Stomach (tissue), 9 donors: ENCODE measurements around the gene HMGB2. TPM values are rescaled to one million over a fixed set of nuclear protein-coding genes. Genes with fewer than 3 reads are reported as not detected.
A peak's percentile ranks its signal among the peaks of the same experiment; 100 is the strongest.

Source experiments
- DNase-seq, 2 donors: peaks; one replicate each; pipeline versions ENCODE4 v3.0.0 to v3.0.0-alpha.2; 2013 to 2019
- H3K27ac ChIP-seq, 5 donors: fragments of 200-600 bp in 4 of 5; sonication (generic) in 4 of 5; one replicate each; pipeline ENCODE4 v1.5.1; 2013 to 2019; ENCODE audit warnings: mild to moderate bottlenecking in 1 of 5, moderate library complexity in 1 of 5
- H3K27me3 ChIP-seq, 3 donors: fragments of 200-600 bp; sonication (generic); one replicate each; pipeline ENCODE4 v1.5.1; 2017 to 2019; ENCODE audit warnings: mixed run types in 1 of 3
- H3K36me3 ChIP-seq, 4 donors: fragments of 200-600 bp; sonication (generic); 1 replicate in 3 of 4; 2 replicates in 1 of 4; pipeline ENCODE4 v1.5.1; 2016 to 2019
- H3K4me1 ChIP-seq, 4 donors: fragments of 200-600 bp; sonication (generic); one replicate each; pipeline ENCODE4 v1.5.1; 2016 to 2019
- H3K4me3 ChIP-seq, 4 donors: fragments of 200-600 bp; sonication (generic) in 3 of 4; one replicate each; pipeline ENCODE4 v1.5.1; 2016 to 2019; ENCODE audit warnings: mild to moderate bottlenecking in 1 of 4
- H3K9me3 ChIP-seq, 4 donors: fragments of 200-600 bp; sonication (generic); one replicate each; pipeline ENCODE4 v1.5.1; 2016 to 2019
- EP300 ChIP-seq: sonication (generic); formaldehyde crosslinking; IDR thresholded peaks from one replicate; pipeline ENCODE4 v1.6.1; 2017; ENCODE audit warnings: antibody characterized with exemption
- POLR2A ChIP-seq, 4 donors: fragments of 450-650 bp; IDR thresholded peaks; one replicate each; pipeline ENCODE4 v1.6.1; 2016; ENCODE audit warnings: antibody characterized with exemption in 4 of 4, control low read depth in 2 of 4, mild to moderate bottlenecking in 1 of 4, moderate library complexity in 1 of 4
- POLR2AphosphoS5 ChIP-seq, 3 donors: sonication (generic); formaldehyde crosslinking; IDR thresholded peaks; one replicate each; pipeline ENCODE4 v1.6.1; 2016; ENCODE audit warnings: antibody characterized with exemption in 3 of 3
- WGBS, 5 donors: extraction: QIAGEN DNeasy Blood & Tissue Kit in 3 of 5; methylation state at CpG; one replicate each; pipeline versions ENCODE4 v1.1.5 to v1.1.7; 2013 to 2018; 5-methylcytosine and 5-hydroxymethylcytosine counted together
- intact Hi-C: fragments of 100-400 bp; cut with DNase I; formaldehyde crosslinking; loops from one replicate; pipeline ENCODE4 v1.15.1; 2023; ENCODE audit warnings: low total_unique reads
- polyA plus RNA-seq, 3 donors: library from polyadenylated mRNA; stranded (reverse); fragments of 200-250 nt; gene quantifications; one replicate each; pipeline ENCODE4 v1.2.3, GENCODE V29; 2013
- total RNA-seq, 5 donors: library from RNA; depleted of rRNA; stranded (reverse); fragments of >200 nt; gene quantifications; one replicate each; pipeline versions ENCODE4 v1.1.0 to v1.2.3, GENCODE V29; 2014 to 2016
- TF ChIP-seq, protein P1 (sequence below), 7 experiments: fragments of 450-650 bp in 4 of 7; fragments of 200-600 bp in 3 of 7; sonication (generic) in 3 of 7; IDR thresholded peaks; one replicate each; pipeline ENCODE4 v1.5.1; 2016 to 2019; ENCODE audit warnings: antibody characterized with exemption in 7 of 7, control low read depth in 2 of 7, mild to moderate bottlenecking in 1 of 7
- donor health status: healthy with polysubstance abuse.
- donor health status: Bipolar disorder and iron deficiency.
- donor health status: healthy.

The HMGB2 gene
- total and polyA plus RNA-seq, 8 donors = 7.6 to 206 (median 55.2) TPM

DNA sequence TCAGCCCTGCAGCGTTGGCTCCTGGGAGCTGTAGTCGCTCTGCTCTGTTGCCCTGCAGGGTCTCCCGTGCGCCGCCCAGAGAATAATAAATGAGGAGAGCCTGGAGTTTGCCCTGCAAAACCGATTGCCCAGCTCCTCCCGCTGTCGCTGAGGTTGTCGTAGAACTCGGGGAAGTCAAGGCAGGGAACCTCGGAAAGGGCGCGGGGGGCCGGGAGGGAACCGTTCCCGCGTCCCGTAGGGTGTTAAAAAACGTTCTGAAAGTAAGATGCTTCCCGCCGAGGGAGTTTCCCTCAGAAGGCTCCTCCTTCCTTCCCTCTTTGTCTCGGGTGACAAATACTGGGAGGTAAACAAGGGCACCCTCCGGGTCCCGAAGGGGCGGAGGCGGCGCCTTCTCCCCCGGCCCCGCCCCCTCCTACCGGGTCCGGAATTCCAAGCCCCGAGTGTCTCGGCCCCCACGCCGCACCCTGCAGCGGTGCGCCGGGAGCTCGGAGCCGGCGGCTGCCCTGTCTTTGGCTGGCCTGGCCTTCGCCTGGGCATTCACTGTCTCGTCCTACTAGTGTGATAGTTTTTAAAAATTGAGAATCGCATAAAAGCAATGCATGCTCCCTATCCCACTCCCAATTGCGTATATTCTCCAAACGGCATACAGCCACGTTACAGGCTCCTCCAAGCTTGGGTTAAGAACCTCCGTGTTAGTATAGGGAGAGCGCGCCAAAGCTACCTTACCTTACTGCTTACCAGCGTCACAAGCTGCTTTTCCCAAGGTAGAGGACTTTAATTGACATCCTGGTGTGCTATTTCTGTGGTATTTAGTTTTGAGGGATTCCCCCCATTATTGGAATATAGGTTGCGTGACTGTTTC is 964 bp upstream of the HMGB2 start:
- Histone ChIP-seq H3K27me3 (no peaks in the 10 kb centered on the region), H3K4me3 (peak overlapping the region; percentile 73 to 96 (median 88)), H3K36me3 (peaks cover 4 to 21% (median 18%) of the 10 kb centered on the region in 4 donors), H3K4me1 (peaks cover 15 to 42% (median 32%) of the 10 kb centered on the region in 4 donors), H3K27ac (peak overlapping the region; percentile 82 to 98 (median 97)), H3K9me3 (no peaks in the 10 kb centered on the region)
- peak; percentile 53 to 92 for DNase-seq
- WGBS, 5 donors = 1 to 2% (median 2%) methylated on average over 31 to 52 of the region's 52 CpGs
- intact Hi-C loops = no loop called here
- TF ChIP-seq, protein P1, sequence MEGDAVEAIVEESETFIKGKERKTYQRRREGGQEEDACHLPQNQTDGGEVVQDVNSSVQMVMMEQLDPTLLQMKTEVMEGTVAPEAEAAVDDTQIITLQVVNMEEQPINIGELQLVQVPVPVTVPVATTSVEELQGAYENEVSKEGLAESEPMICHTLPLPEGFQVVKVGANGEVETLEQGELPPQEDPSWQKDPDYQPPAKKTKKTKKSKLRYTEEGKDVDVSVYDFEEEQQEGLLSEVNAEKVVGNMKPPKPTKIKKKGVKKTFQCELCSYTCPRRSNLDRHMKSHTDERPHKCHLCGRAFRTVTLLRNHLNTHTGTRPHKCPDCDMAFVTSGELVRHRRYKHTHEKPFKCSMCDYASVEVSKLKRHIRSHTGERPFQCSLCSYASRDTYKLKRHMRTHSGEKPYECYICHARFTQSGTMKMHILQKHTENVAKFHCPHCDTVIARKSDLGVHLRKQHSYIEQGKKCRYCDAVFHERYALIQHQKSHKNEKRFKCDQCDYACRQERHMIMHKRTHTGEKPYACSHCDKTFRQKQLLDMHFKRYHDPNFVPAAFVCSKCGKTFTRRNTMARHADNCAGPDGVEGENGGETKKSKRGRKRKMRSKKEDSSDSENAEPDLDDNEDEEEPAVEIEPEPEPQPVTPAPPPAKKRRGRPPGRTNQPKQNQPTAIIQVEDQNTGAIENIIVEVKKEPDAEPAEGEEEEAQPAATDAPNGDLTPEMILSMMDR (IDR thresholded peaks at IDR 0.05) = no peak
- no peak for TF ChIP-seq POLR2A (IDR thresholded peaks at IDR 0.05)
- no peak for TF ChIP-seq POLR2AphosphoS5 (IDR thresholded peaks at IDR 0.05)
- TF ChIP-seq EP300 = no peak

DNA sequence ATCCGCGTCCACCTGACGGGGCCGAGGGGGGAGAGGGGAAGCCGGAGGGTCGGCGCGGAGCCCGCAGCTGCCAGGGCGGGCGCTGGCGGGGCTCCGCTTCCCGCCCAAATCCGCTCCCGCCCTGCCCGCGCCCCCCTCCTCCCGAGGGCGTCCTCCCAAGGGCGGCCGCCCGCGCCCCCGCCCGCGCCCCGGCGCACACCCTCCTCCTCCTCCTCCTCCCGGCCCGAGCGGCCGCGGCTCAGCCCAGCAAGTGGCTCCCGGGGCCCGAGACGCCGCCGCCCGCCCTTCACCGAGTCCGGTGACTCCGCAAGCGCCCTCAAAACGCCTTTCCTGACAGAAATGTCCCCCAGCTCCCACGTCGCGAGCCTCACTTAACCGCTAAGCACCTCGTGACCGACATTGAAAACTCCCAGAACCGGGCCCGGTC is 487 bp downstream of the HMGB2 start:
- peak; percentile 55 to 89 for DNase-seq
- Histone ChIP-seq H3K36me3 (peaks cover 4 to 36% (median 30%) of the 10 kb centered on the region in 4 donors), H3K27me3 (no peaks in the 10 kb centered on the region), H3K9me3 (no peaks in the 10 kb centered on the region), H3K4me3 (peak overlapping the region; percentile 73 to 96 (median 88)), H3K4me1 (peaks cover 15 to 45% (median 33%) of the 10 kb centered on the region in 4 donors), H3K27ac (peak overlapping the region; percentile 95 to 100 (median 98))
- 0 to 1% (median 0%) methylated on average over 4 to 52 of the region's 53 CpGs for WGBS, 5 donors
- TF ChIP-seq, protein P1 (IDR thresholded peaks at IDR 0.05) = no peak
- TF ChIP-seq POLR2AphosphoS5 (IDR thresholded peaks at IDR 0.05) (no peak), POLR2A (IDR thresholded peaks at IDR 0.05) (no peak), EP300 (no peak)
- intact Hi-C loops = no loop called here

DNA sequence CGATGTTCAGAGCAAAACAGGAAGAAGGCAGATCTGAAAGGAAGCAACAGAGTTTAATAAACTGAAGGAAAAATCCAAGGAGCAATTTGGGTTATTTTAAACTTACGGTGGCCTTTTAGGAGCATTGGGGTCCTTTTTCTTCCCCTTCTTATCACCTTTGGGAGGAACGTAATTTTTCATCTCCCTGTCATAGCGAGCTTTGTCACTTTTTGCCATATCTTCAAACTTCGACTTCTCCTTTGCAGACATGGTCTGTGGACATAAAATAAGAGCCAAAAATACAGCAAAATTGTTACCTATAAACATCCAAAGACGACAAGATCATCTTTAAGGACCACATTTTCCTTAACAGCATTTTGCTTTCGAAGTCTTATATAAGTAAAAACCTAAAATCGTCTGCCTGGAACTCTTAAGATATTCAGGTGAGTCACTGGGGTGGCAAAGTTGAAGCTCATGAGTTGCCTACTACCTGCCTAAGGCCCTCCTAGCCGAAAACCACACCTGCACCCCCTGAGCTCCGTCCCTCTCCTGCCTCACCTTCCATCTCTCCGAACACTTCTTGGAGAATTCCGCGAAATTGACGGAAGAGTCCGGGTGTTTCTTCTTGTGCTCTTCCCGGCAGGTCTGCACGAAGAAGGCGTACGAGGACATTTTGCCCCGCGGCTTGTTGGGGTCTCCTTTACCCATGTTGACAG is 1.0 kb downstream of the HMGB2 start:
- DNase-seq = no peak
- H3K27ac ChIP-seq = peak overlapping the region; percentile 95 to 100 (median 98)
- peaks cover 4 to 41% (median 36%) of the 10 kb centered on the region in 4 donors for H3K36me3 ChIP-seq
- intact Hi-C loops = no loop called here
- H3K27me3 ChIP-seq = no peaks in the 10 kb centered on the region
- peaks cover 15 to 45% (median 33%) of the 10 kb centered on the region in 4 donors for H3K4me1 ChIP-seq
- no peaks in the 10 kb centered on the region for H3K9me3 ChIP-seq
- H3K4me3 ChIP-seq = peak overlapping the region; percentile 73 to 96 (median 88)
- TF ChIP-seq POLR2AphosphoS5 (IDR thresholded peaks at IDR 0.05) (no peak), EP300 (no peak), POLR2A (IDR thresholded peaks at IDR 0.05) (no peak)
- TF ChIP-seq, protein P1 (IDR thresholded peaks at IDR 0.05) = no peak
- 2 to 6% (median 4%) methylated on average over 21 of the region's 21 CpGs for WGBS, 5 donors

DNA sequence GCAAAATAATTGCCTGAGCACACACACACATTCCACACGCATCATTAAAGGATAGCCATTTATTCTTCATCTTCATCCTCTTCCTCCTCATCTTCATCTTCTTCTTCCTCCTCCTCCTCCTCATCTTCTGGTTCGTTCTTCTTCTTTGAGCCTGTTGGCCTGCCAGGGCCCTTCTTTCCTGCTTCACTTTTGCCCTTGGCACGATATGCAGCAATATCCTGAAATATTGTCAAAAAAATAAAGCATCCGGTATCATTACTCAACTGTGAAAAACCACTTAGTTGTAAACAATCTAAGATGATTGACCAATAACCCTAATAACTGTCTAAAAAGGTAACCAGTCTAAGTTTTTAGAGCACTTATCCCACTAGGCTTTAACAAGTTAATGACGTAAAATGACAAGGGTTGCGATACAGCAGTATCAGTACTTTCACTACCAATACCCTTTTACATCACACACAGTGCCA is 2.1 kb downstream of the HMGB2 start:
- Histone ChIP-seq H3K27ac (peak overlapping the region in 4 of 5 donors; percentile 95 to 98 (median 98)), H3K4me1 (peaks cover 15 to 45% (median 33%) of the 10 kb centered on the region in 4 donors)
- intact Hi-C loops = no loop called here

More for the DNA sequence above, 2.1 kb downstream of the HMGB2 start:
- H3K36me3 ChIP-seq = peaks cover 4 to 49% (median 43%) of the 10 kb centered on the region in 4 donors
- no peaks in the 10 kb centered on the region for H3K27me3 ChIP-seq
- DNase-seq = peak in 1 of 2 donors; percentile 16
- WGBS, 5 donors = 31 to 41% (median 35%) methylated on average over 6 of the region's 6 CpGs
- H3K9me3 ChIP-seq = no peaks in the 10 kb centered on the region
- TF ChIP-seq POLR2A (IDR thresholded peaks at IDR 0.05) = no peak
- TF ChIP-seq POLR2AphosphoS5 (IDR thresholded peaks at IDR 0.05) = no peak
- no peak for TF ChIP-seq EP300
- TF ChIP-seq, protein P1 (IDR thresholded peaks at IDR 0.05) = no peak
- peak overlapping the region; percentile 73 to 96 (median 88) for H3K4me3 ChIP-seq
